H9 (cell line): ENCODE results near the gene PARD3. TPM values are rescaled to one million over a fixed set of nuclear protein-coding genes. Genes with fewer than 3 reads are reported as not detected.
A peak's percentile ranks its signal among the peaks of the same experiment; 100 is the strongest.

ENCODE experiments used
- DNase-seq: peaks from one replicate; pipeline ENCODE4 v3.0.0-alpha.2; 2017
- H2AFZ ChIP-seq: one replicate; pipeline ENCODE4 v1.6.1; 2013; ENCODE audit warnings: mild to moderate bottlenecking, low read length, control low read depth, moderate library complexity
- H2AK5ac ChIP-seq: 2 replicates; pipeline ENCODE4 v1.6.1; 2013; ENCODE audit warnings: low read length, control low read depth, mixed read lengths; ENCODE audit not compliant: insufficient read length
- H2BK120ac ChIP-seq: one replicate; pipeline ENCODE4 v1.6.1; 2013; ENCODE audit warnings: low read depth, mild to moderate bottlenecking, low read length, control low read depth, inconsistent platforms; ENCODE audit not compliant: poor library complexity, severe bottlenecking
- H2BK12ac ChIP-seq: 2 replicates; pipeline ENCODE4 v1.6.1; 2013; ENCODE audit warnings: low read length, control low read depth, mixed read lengths, low read depth; ENCODE audit not compliant: insufficient read length
- H2BK15ac ChIP-seq: 2 replicates; pipeline ENCODE4 v1.6.1; 2013; ENCODE audit warnings: low read depth, low read length, control low read depth
- H2BK20ac ChIP-seq: one replicate; pipeline ENCODE4 v1.6.1; 2013; ENCODE audit warnings: low read depth, mild to moderate bottlenecking, low read length, control low read depth, inconsistent platforms; ENCODE audit not compliant: poor library complexity, severe bottlenecking
- H2BK5ac ChIP-seq: 2 replicates; pipeline ENCODE4 v1.6.1; 2013; ENCODE audit warnings: low read length, control low read depth, mixed read lengths; ENCODE audit not compliant: insufficient read length
- H3K14ac ChIP-seq: 2 replicates; pipeline ENCODE4 v1.6.1; 2013; ENCODE audit warnings: low read length, control low read depth; ENCODE audit not compliant: insufficient read depth
- H3K18ac ChIP-seq: 2 replicates; pipeline ENCODE4 v1.6.1; 2013; ENCODE audit warnings: low read depth, mild to moderate bottlenecking, mixed read lengths, low read length, control low read depth; ENCODE audit not compliant: insufficient read length
- H3K23ac ChIP-seq: 2 replicates; pipeline ENCODE4 v1.6.1; 2013; ENCODE audit warnings: low read length, control low read depth, mixed read lengths, low read depth; ENCODE audit not compliant: insufficient read length
- H3K23me2 ChIP-seq: 2 replicates; pipeline ENCODE4 v1.6.1; 2013; ENCODE audit warnings: low read depth, mild to moderate bottlenecking, mixed read lengths, low read length, control low read depth; ENCODE audit not compliant: insufficient read length, poor library complexity, severe bottlenecking
- H3K27ac ChIP-seq: 2 replicates; pipeline ENCODE4 v1.5.1; 2013; ENCODE audit warnings: low read length, control low read depth, mixed read lengths, low read depth; ENCODE audit not compliant: insufficient read length
- H3K27me3 ChIP-seq: 2 replicates; pipeline ENCODE4 v1.6.1; 2013; ENCODE audit warnings: low read length, control low read depth, inconsistent platforms; ENCODE audit not compliant: insufficient read depth
- H3K4ac ChIP-seq: 2 replicates; pipeline ENCODE4 v1.6.1; 2013; ENCODE audit warnings: low read depth, mild to moderate bottlenecking, control low read depth, inconsistent platforms, low read length, moderate library complexity
- H3K4me1 ChIP-seq: 2 replicates; pipeline ENCODE4 v1.6.1; 2013; ENCODE audit warnings: low read length, control low read depth, inconsistent platforms; ENCODE audit not compliant: insufficient read depth
- H3K4me2 ChIP-seq: 2 replicates; pipeline ENCODE4 v1.6.1; 2013; ENCODE audit warnings: low read length, control low read depth, mixed read lengths; ENCODE audit not compliant: insufficient read length, insufficient read depth
- H3K56ac ChIP-seq: 2 replicates; pipeline ENCODE4 v1.6.1; 2013; ENCODE audit warnings: low read depth, mild to moderate bottlenecking, mixed read lengths, low read length, control low read depth; ENCODE audit not compliant: insufficient read length
- H3K79me1 ChIP-seq: 2 replicates; pipeline ENCODE4 v1.6.1; 2013; ENCODE audit warnings: low read depth, mild to moderate bottlenecking, moderate library complexity, low read length, control low read depth, inconsistent platforms; ENCODE audit not compliant: insufficient read depth, poor library complexity, severe bottlenecking
- H3K79me2 ChIP-seq: 2 replicates; pipeline ENCODE4 v1.6.1; 2013; ENCODE audit warnings: low read length, control low read depth, inconsistent platforms; ENCODE audit not compliant: insufficient read depth
- H3K9ac ChIP-seq: 2 replicates; pipeline ENCODE4 v1.6.1; 2013; ENCODE audit warnings: low read length, control low read depth, mixed read lengths; ENCODE audit not compliant: insufficient read length; ENCODE audit errors: extremely low read depth
- H3K9me3 ChIP-seq: one replicate; pipeline ENCODE4 v1.6.1; 2013; ENCODE audit warnings: low read depth, low read length, inconsistent platforms; ENCODE audit not compliant: control insufficient read depth
- H3T11ph ChIP-seq: one replicate; pipeline ENCODE4 v1.6.1; 2013; ENCODE audit warnings: mild to moderate bottlenecking, low read length, control low read depth, inconsistent platforms
- H4K20me1 ChIP-seq: one replicate; pipeline ENCODE4 v1.6.1; 2013; ENCODE audit not compliant: control insufficient read depth, insufficient read length, insufficient read depth
- H4K5ac ChIP-seq: 2 replicates; pipeline ENCODE4 v1.6.1; 2013; ENCODE audit warnings: low read depth, mild to moderate bottlenecking, mixed read lengths, low read length, control low read depth; ENCODE audit not compliant: insufficient read length
- H4K8ac ChIP-seq: replicated peaks from 2 replicates; pipeline ENCODE4 v1.6.1; 2013; ENCODE audit warnings: low read length, control low read depth, mixed read lengths, low read depth; ENCODE audit not compliant: insufficient read length
- H4K91ac ChIP-seq: 2 replicates; pipeline ENCODE4 v1.6.1; 2013; ENCODE audit warnings: low read depth, mild to moderate bottlenecking, moderate library complexity, mixed read lengths, low read length, control low read depth; ENCODE audit not compliant: insufficient read length
- H3K27ac Mint-ChIP-seq, 3 experiments: 2 replicates in 2 of 3; 3 replicates in 1 of 3; pipeline ENCODE4 v1.8.0; 2020 to 2021; ENCODE audit warnings: mixed read lengths in 3 of 3, mild to moderate bottlenecking in 1 of 3, moderate library complexity in 1 of 3
- H3K27me3 Mint-ChIP-seq: 2 replicates; pipeline ENCODE4 v1.8.0; 2021; ENCODE audit warnings: low read depth, mild to moderate bottlenecking, moderate library complexity, mixed read lengths
- H3K36me3 Mint-ChIP-seq, 3 experiments: 2 replicates in 2 of 3; 3 replicates in 1 of 3; pipeline ENCODE4 v1.8.0; 2020 to 2021; ENCODE audit warnings: low read depth in 3 of 3, mixed read lengths in 3 of 3; ENCODE audit not compliant: insufficient read depth in 1 of 3
- H3K4me1 Mint-ChIP-seq, 2 experiments: 2 replicates each; pipeline ENCODE4 v1.8.0; 2020; ENCODE audit warnings: mixed read lengths in 2 of 2
- H3K4me3 Mint-ChIP-seq, 2 experiments: 2 replicates in 1 of 2; 3 replicates in 1 of 2; pipeline ENCODE4 v1.8.0; 2020 to 2021; ENCODE audit warnings: mild to moderate bottlenecking in 2 of 2, mixed read lengths in 2 of 2, moderate library complexity in 1 of 2
- H3K9me3 Mint-ChIP-seq, 2 experiments: 2 replicates in 1 of 2; 3 replicates in 1 of 2; pipeline ENCODE4 v1.8.0; 2020; ENCODE audit warnings: mild to moderate bottlenecking in 2 of 2, mixed read lengths in 2 of 2, moderate library complexity in 1 of 2
- CTCF ChIP-seq: fragments of 200-600 bp; sonication (generic); conservative IDR thresholded peaks from 3 replicates; pipeline ENCODE4 v1.8.0; 2021; ENCODE audit warnings: antibody characterized with exemption, mild to moderate bottlenecking
- WGBS: extraction: QIAGEN DNeasy Blood & Tissue Kit; methylation state at CpG from one replicate; pipeline ENCODE4 v1.1.7; 2013; ENCODE audit warnings: missing lambda C conversion rate, low lambda C conversion rate, mixed read lengths; ENCODE audit not compliant: insufficient read length; ENCODE audit errors: extremely low coverage; 5-methylcytosine and 5-hydroxymethylcytosine counted together
- total RNA-seq: library from RNA; stranded (reverse); gene quantifications from 2 replicates; pipeline ENCODE4 v1.2.1, GENCODE V29; 2021

PARD3 gene
- total RNA-seq, 1 experiment from 2014 or later = 44.7 TPM

- H3K14ac ChIP-seq = no peak overlapping the region; the same call in 1 of the 2 replicates
- H3K27me3 ChIP-seq = no peaks in the 10 kb centered on the region
- H2BK15ac ChIP-seq = no peak overlapping the region
- Mint-ChIP-seq H3K36me3 (0 out of 7 replicates have a peak, but pooled peaks cover 0 to 4% (median 3%) of the 10 kb centered on the region in 3 experiments), H3K27ac (no peak overlapping the region), H3K4me1 (peaks cover 13 to 17% of the 10 kb centered on the region in 2 experiments), H3K9me3 (no peaks in the 10 kb centered on the region; a peak in 1 of 5 replicates), H3K27me3 (no peaks in the 10 kb centered on the region), H3K4me3 (no peak overlapping the region)
- H3K4me1 ChIP-seq = no peaks in the 10 kb centered on the region; the same call in 1 of the 2 replicates
- no peak overlapping the region for H2BK12ac ChIP-seq
- H4K8ac ChIP-seq = peak overlapping the region; percentile 32
- no peak overlapping the region for H2AFZ ChIP-seq
- peak overlapping the region; percentile 50 for H3K18ac ChIP-seq
- H3K27ac ChIP-seq = no peak overlapping the region
- no peak overlapping the region for H2BK120ac ChIP-seq
- no peak overlapping the region for H3K23ac ChIP-seq
- H4K5ac ChIP-seq = no peak overlapping the region
- no peak overlapping the region for H2BK5ac ChIP-seq
- no peaks in the 10 kb centered on the region for H4K20me1 ChIP-seq
- peak overlapping the region; percentile 34 for H4K91ac ChIP-seq
- H2BK20ac ChIP-seq = no peak overlapping the region
- H3K23me2 ChIP-seq = no peaks in the 10 kb centered on the region
- TF ChIP-seq CTCF = no peak
- no peak overlapping the region for H3K4me2 ChIP-seq
- H3K9me3 ChIP-seq = no peaks in the 10 kb centered on the region
- no peak overlapping the region for H3T11ph ChIP-seq
- H3K79me2 ChIP-seq = no peaks in the 10 kb centered on the region
- H3K56ac ChIP-seq = no peak overlapping the region
- peak overlapping the region; percentile 68 for H2AK5ac ChIP-seq
- no peak overlapping the region for H3K9ac ChIP-seq
- DNase-seq = no peak
- no peak overlapping the region for H3K4ac ChIP-seq
- no peaks in the 10 kb centered on the region for H3K79me1 ChIP-seq
- no CpG with 5 or more reads among the region's 2 CpGs for WGBS
Observed at GRCh38 chr10:34198953-34199352, 616.1 kb downstream of the PARD3 start.
